DND-41 (cell line): Measurements from ENCODE around the gene SLC4A2.

Source experiments
- ATAC-seq: fragments of 200-7000 bp; cut with Tn5 transposase; 3 replicates; pipeline ENCODE4 v1.9.1; 2021; ENCODE audit warnings: low read depth; ENCODE audit not compliant: insufficient read depth
- DNase-seq: peaks from one replicate; pipeline ENCODE4 v3.0.0-alpha.2; 2020
- H2AFZ ChIP-seq: 2 replicates; pipeline ENCODE4 v1.6.0; 2012; ENCODE audit warnings: low read depth, low read length
- H3K27ac ChIP-seq: 2 replicates; pipeline ENCODE4 v1.5.1; 2012; ENCODE audit warnings: low read length, inconsistent platforms
- H3K27me3 ChIP-seq: fragments of 200-600 bp; sonication (generic); 2 replicates; pipeline ENCODE4 v1.6.0; 2012; ENCODE audit warnings: low read length, mild to moderate bottlenecking, inconsistent platforms; ENCODE audit not compliant: insufficient read depth, poor library complexity
- H3K36me3 ChIP-seq: 2 replicates; pipeline ENCODE4 v1.5.1; 2012; ENCODE audit warnings: low read length, inconsistent platforms; ENCODE audit not compliant: insufficient read depth
- H3K4me1 ChIP-seq: 2 replicates; pipeline ENCODE4 v1.5.1; 2012; ENCODE audit warnings: mild to moderate bottlenecking, low read length; ENCODE audit not compliant: insufficient read depth
- H3K4me2 ChIP-seq: 2 replicates; pipeline ENCODE4 v1.6.0; 2012; ENCODE audit warnings: mild to moderate bottlenecking, moderate library complexity, low read length, inconsistent platforms; ENCODE audit not compliant: insufficient read depth
- H3K4me3 ChIP-seq, 2 experiments: fragments of 200-600 bp in 1 of 2; shearing (Covaris generic) in 1 of 2; 2 replicates each; pipeline ENCODE4 v1.5.1; 2012 to 2016; ENCODE audit warnings: inconsistent platforms in 2 of 2, low read length in 2 of 2, mild to moderate bottlenecking in 2 of 2, low read depth in 1 of 2, moderate library complexity in 1 of 2
- H3K79me2 ChIP-seq: 2 replicates; pipeline ENCODE4 v1.6.0; 2012; ENCODE audit warnings: low read length, inconsistent platforms; ENCODE audit not compliant: insufficient read depth
- H3K9ac ChIP-seq: 2 replicates; pipeline ENCODE4 v1.6.0; 2012; ENCODE audit warnings: low read depth, mild to moderate bottlenecking, inconsistent platforms, low read length, moderate library complexity
- H3K9me3 ChIP-seq: 2 replicates; pipeline ENCODE4 v1.5.1; 2012; ENCODE audit warnings: low read length, moderate library complexity, mild to moderate bottlenecking, inconsistent platforms; ENCODE audit not compliant: insufficient read depth, severe bottlenecking
- H4K20me1 ChIP-seq: 2 replicates; pipeline ENCODE4 v1.6.0; 2012; ENCODE audit warnings: low read length; ENCODE audit not compliant: insufficient read depth
- CTCF ChIP-seq: IDR thresholded peaks from 2 replicates; pipeline ENCODE4 v1.5.1; 2012; ENCODE audit warnings: borderline replicate concordance, low read length, moderate library complexity, mild to moderate bottlenecking; ENCODE audit not compliant: poor library complexity, severe bottlenecking; ENCODE audit errors: extremely low read depth
- EZH2 ChIP-seq: IDR thresholded peaks from 3 replicates; pipeline ENCODE4 v1.6.1; 2012; ENCODE audit warnings: borderline replicate concordance, low read depth, mild to moderate bottlenecking, moderate library complexity, low read length, inconsistent platforms; ENCODE audit not compliant: severe bottlenecking

SLC4A2 gene

DNA sequence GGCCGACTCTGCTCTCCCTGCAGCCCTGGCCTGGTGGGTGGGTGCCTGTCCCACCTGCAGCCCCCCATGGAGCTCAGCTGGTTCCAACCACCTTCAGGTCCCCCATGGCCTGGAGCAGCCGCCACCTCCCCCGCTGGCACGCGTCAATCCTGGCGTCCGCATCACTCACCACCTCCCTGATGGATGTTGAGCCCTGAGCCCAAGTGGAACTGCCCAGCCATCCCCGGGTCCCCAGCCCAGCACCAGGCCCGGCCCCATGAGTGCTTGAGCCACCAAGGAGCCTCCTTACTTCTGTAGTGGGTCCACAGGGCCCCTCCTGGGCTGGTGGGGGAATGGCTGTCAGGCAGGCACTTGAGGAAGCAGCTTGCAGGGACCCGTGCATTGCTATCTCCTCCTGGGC lies 41.5 kb downstream of the SLC4A2 start:
- Histone ChIP-seq H3K27me3 (peaks cover 3% of the 10 kb centered on the region), H3K9ac (no peak overlapping the region), H2AFZ (no peak overlapping the region), H4K20me1 (peaks cover 13% of the 10 kb centered on the region; the same call in 1 of the 2 replicates), H3K9me3 (no peaks in the 10 kb centered on the region), H3K4me1 (no peaks in the 10 kb centered on the region), H3K4me3 (no peak overlapping the region), H3K79me2 (no peaks in the 10 kb centered on the region; the same call in 1 of the 2 replicates), H3K4me2 (no peak overlapping the region), H3K27ac (no peak overlapping the region), H3K36me3 (no peaks in the 10 kb centered on the region)
- TF ChIP-seq EZH2, result no peak
- TF ChIP-seq CTCF, result no peak
- ATAC-seq (no peak), DNase-seq (no peak)

GRCh38 chr7:151101621-151102396 lies 42.4 kb downstream of the SLC4A2 start:
- TF ChIP-seq CTCF (no peak), EZH2 (no peak)
- H4K20me1 ChIP-seq, result peaks cover 13% of the 10 kb centered on the region; the same call in 1 of the 2 replicates
- no peaks in the 10 kb centered on the region; the same call in 1 of the 2 replicates for H3K79me2 ChIP-seq
- no peak for DNase-seq
- H3K27ac ChIP-seq, result no peak overlapping the region
- H3K4me1 ChIP-seq, result no peaks in the 10 kb centered on the region
- no peak for ATAC-seq
- no peak overlapping the region for H3K4me2 ChIP-seq
- no peak overlapping the region for H2AFZ ChIP-seq
- H3K4me3 ChIP-seq, result no peak overlapping the region
- H3K9me3 ChIP-seq, result no peaks in the 10 kb centered on the region
- peaks cover 3% of the 10 kb centered on the region for H3K27me3 ChIP-seq
- no peak overlapping the region for H3K9ac ChIP-seq
- no peaks in the 10 kb centered on the region for H3K36me3 ChIP-seq

DNA sequence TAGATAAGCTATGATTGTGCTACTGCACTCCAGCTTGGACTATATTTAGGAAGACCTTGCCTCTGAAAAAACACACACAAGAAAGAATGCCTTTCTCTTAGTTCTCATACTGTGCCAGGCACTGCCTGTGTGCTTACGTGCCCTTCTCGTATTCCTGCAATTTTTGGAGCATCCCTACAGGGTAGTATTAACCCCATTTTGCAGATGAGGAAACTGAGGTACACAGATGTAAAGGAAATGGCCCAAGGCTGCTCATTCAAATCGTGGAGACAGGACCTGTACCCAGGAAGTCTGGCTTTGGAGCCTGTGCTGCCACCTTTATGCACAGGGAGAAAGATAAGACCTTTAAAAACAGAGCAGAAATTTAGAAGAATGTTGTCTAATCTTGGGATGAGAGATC lies 43.6 kb downstream of the SLC4A2 start:
- ATAC-seq (no peak), DNase-seq (no peak)
- no peak overlapping the region for H3K9ac ChIP-seq
- TF ChIP-seq CTCF (no peak), EZH2 (no peak)
- H3K27me3 ChIP-seq, result peaks cover 3% of the 10 kb centered on the region
- H3K36me3 ChIP-seq, result no peaks in the 10 kb centered on the region
- no peak overlapping the region for H2AFZ ChIP-seq
- no peak overlapping the region for H3K27ac ChIP-seq
- peaks cover 16% of the 10 kb centered on the region; the same call in 1 of the 2 replicates for H4K20me1 ChIP-seq
- no peaks in the 10 kb centered on the region for H3K9me3 ChIP-seq
- no peaks in the 10 kb centered on the region for H3K4me1 ChIP-seq
- no peaks in the 10 kb centered on the region; the same call in 1 of the 2 replicates for H3K79me2 ChIP-seq
- H3K4me2 ChIP-seq, result no peak overlapping the region
- no peak overlapping the region for H3K4me3 ChIP-seq
